ENCODE measurements around the gene ACAN.

The ACAN gene

GRCh38 chr15:88894819-88895767 is 91.9 kb downstream of the ACAN start, which contains the start of gene HAPLN3:
Gene HAPLN3, minus strand, starts transcription at chr15:88895544. Its CDS starts 8,246 bp downstream, at chr15:88887298.
- Mint-ChIP-seq H3K9me3 (no peaks in the 10 kb centered on the region), H3K4me3 (peak within 1 kb of the TSS; percentile 80), H3K27me3 (peaks cover 9% of the 10 kb centered on the region), H3K27ac (ENCODE audit: low read depth) (peak within 1 kb of the TSS; percentile 93), H3K4me1 (peaks cover 23% of the 10 kb centered on the region), H3K36me3 (ENCODE audit: insufficient read depth) (peaks cover 2% of the 10 kb centered on the region)
- DNase-seq (ENCODE audit: low spot score in 2 of 2) (no peak), ATAC-seq (replicated peaks; ENCODE audit: extremely low read depth, poor library complexity, severe bottlenecking) (peak; percentile 39)

GRCh38 chr15:88896333-88897033 is 93.2 kb downstream of the ACAN start:
- Mint-ChIP-seq H3K9me3 (no peaks in the 10 kb centered on the region), H3K4me3 (peak overlapping the region; percentile 42), H3K36me3 (ENCODE audit: insufficient read depth) (peaks cover 2% of the 10 kb centered on the region), H3K4me1 (peaks cover 23% of the 10 kb centered on the region), H3K27ac (ENCODE audit: low read depth) (peak overlapping the region; percentile 5), H3K27me3 (peaks cover 9% of the 10 kb centered on the region)
- no peak for ATAC-seq (replicated peaks; ENCODE audit: extremely low read depth, poor library complexity, severe bottlenecking)
- no peak for DNase-seq (ENCODE audit: low spot score in 2 of 2)

GRCh38 chr15:88897142-88897455 is 93.9 kb downstream of the ACAN start:
- peaks cover 2% of the 10 kb centered on the region for H3K36me3 Mint-ChIP-seq (ENCODE audit: insufficient read depth)
- H3K9me3 Mint-ChIP-seq = no peaks in the 10 kb centered on the region
- H3K4me3 Mint-ChIP-seq = peak overlapping the region; percentile 42
- no peak overlapping the region for H3K27ac Mint-ChIP-seq (ENCODE audit: low read depth)
- no peak for DNase-seq (ENCODE audit: low spot score in 2 of 2)
- ATAC-seq (replicated peaks; ENCODE audit: extremely low read depth, poor library complexity, severe bottlenecking) = peak; percentile 7
- H3K27me3 Mint-ChIP-seq = peaks cover 9% of the 10 kb centered on the region
- H3K4me1 Mint-ChIP-seq = peaks cover 23% of the 10 kb centered on the region

GRCh38 chr15:88897456-88898194 is 94.4 kb downstream of the ACAN start:
- Mint-ChIP-seq H3K4me1 (peaks cover 23% of the 10 kb centered on the region), H3K36me3 (ENCODE audit: insufficient read depth) (peaks cover 2% of the 10 kb centered on the region), H3K9me3 (no peaks in the 10 kb centered on the region), H3K27ac (ENCODE audit: low read depth) (no peak overlapping the region), H3K4me3 (no peak overlapping the region), H3K27me3 (peaks cover 9% of the 10 kb centered on the region)
- ATAC-seq (replicated peaks; ENCODE audit: extremely low read depth, poor library complexity, severe bottlenecking) = peak; percentile 38
- peak; percentile 28 to 39 for DNase-seq (ENCODE audit: low spot score in 2 of 2)

- Mint-ChIP-seq H3K9me3 (no peaks in the 10 kb centered on the region), H3K4me1 (peaks cover 24% of the 10 kb centered on the region), H3K36me3 (ENCODE audit: insufficient read depth) (no peaks in the 10 kb centered on the region), H3K27ac (ENCODE audit: low read depth) (no peak overlapping the region), H3K27me3 (peaks cover 9% of the 10 kb centered on the region), H3K4me3 (no peak overlapping the region)
- DNase-seq (ENCODE audit: low spot score in 2 of 2) (no peak), ATAC-seq (replicated peaks; ENCODE audit: extremely low read depth, poor library complexity, severe bottlenecking) (no peak)
Measured at GRCh38 chr15:88898736-88899135, 95.5 kb downstream of the ACAN start.

GRCh38 chr15:88899251-88899650 is 96.0 kb downstream of the ACAN start:
- H3K36me3 Mint-ChIP-seq (ENCODE audit: insufficient read depth) = no peaks in the 10 kb centered on the region
- H3K4me1 Mint-ChIP-seq = peaks cover 26% of the 10 kb centered on the region
- no peak overlapping the region for H3K4me3 Mint-ChIP-seq
- no peak for ATAC-seq (replicated peaks; ENCODE audit: extremely low read depth, poor library complexity, severe bottlenecking)
- H3K9me3 Mint-ChIP-seq = no peaks in the 10 kb centered on the region
- peaks cover 9% of the 10 kb centered on the region for H3K27me3 Mint-ChIP-seq
- no peak overlapping the region for H3K27ac Mint-ChIP-seq (ENCODE audit: low read depth)
- no peak for DNase-seq (ENCODE audit: low spot score in 2 of 2)

GRCh38 chr15:88900309-88900981 is 97.2 kb downstream of the ACAN start:
- DNase-seq (ENCODE audit: low spot score in 2 of 2) = no peak
- peaks cover 5% of the 10 kb centered on the region for H3K27me3 Mint-ChIP-seq
- no peak overlapping the region for H3K27ac Mint-ChIP-seq (ENCODE audit: low read depth)

GRCh38 chr15:88900982-88901418 is 97.8 kb downstream of the ACAN start:
- DNase-seq (ENCODE audit: low spot score in 2 of 2) (no peak), ATAC-seq (replicated peaks; ENCODE audit: extremely low read depth, poor library complexity, severe bottlenecking) (no peak)
- H3K36me3 Mint-ChIP-seq (ENCODE audit: insufficient read depth) = no peaks in the 10 kb centered on the region
- peaks cover 28% of the 10 kb centered on the region for H3K4me1 Mint-ChIP-seq
- H3K27ac Mint-ChIP-seq (ENCODE audit: low read depth) = no peak overlapping the region
- no peaks in the 10 kb centered on the region for H3K9me3 Mint-ChIP-seq
- no peak overlapping the region for H3K4me3 Mint-ChIP-seq
- no peaks in the 10 kb centered on the region for H3K27me3 Mint-ChIP-seq

More at GRCh38 chr15:88900309-88900981, 97.2 kb downstream of the ACAN start:
- H3K4me3 Mint-ChIP-seq = no peak overlapping the region
- no peak for ATAC-seq (replicated peaks; ENCODE audit: extremely low read depth, poor library complexity, severe bottlenecking)
- H3K9me3 Mint-ChIP-seq = no peaks in the 10 kb centered on the region
- peaks cover 32% of the 10 kb centered on the region for H3K4me1 Mint-ChIP-seq
- H3K36me3 Mint-ChIP-seq (ENCODE audit: insufficient read depth) = no peaks in the 10 kb centered on the region

- Mint-ChIP-seq H3K27ac (ENCODE audit: low read depth) (peak overlapping the region; percentile 73), H3K36me3 (ENCODE audit: insufficient read depth) (no peaks in the 10 kb centered on the region), H3K4me1 (peaks cover 25% of the 10 kb centered on the region), H3K27me3 (no peaks in the 10 kb centered on the region), H3K4me3 (no peak overlapping the region), H3K9me3 (no peaks in the 10 kb centered on the region)
- DNase-seq (ENCODE audit: low spot score in 2 of 2) (no peak), ATAC-seq (replicated peaks; ENCODE audit: extremely low read depth, poor library complexity, severe bottlenecking) (no peak)
Measured at GRCh38 chr15:88901508-88902220, 98.4 kb downstream of the ACAN start.

- no peaks in the 10 kb centered on the region for H3K36me3 Mint-ChIP-seq (ENCODE audit: insufficient read depth)
- no peaks in the 10 kb centered on the region for H3K27me3 Mint-ChIP-seq
- no peak overlapping the region for H3K4me3 Mint-ChIP-seq
- peaks cover 21% of the 10 kb centered on the region for H3K4me1 Mint-ChIP-seq
- DNase-seq (ENCODE audit: low spot score in 2 of 2) = no peak
- no peak for ATAC-seq (replicated peaks; ENCODE audit: extremely low read depth, poor library complexity, severe bottlenecking)
- H3K9me3 Mint-ChIP-seq = no peaks in the 10 kb centered on the region
- peak overlapping the region; percentile 73 for H3K27ac Mint-ChIP-seq (ENCODE audit: low read depth)
Measured at GRCh38 chr15:88902221-88902835, 99.1 kb downstream of the ACAN start.

GRCh38 chr15:88902846-88903245 is 99.6 kb downstream of the ACAN start:
- no peak overlapping the region for H3K4me3 Mint-ChIP-seq
- peaks cover 16% of the 10 kb centered on the region for H3K4me1 Mint-ChIP-seq
- no peak for DNase-seq (ENCODE audit: low spot score in 2 of 2)
- H3K27ac Mint-ChIP-seq (ENCODE audit: low read depth) = no peak overlapping the region
- no peaks in the 10 kb centered on the region for H3K9me3 Mint-ChIP-seq
- no peak for ATAC-seq (replicated peaks; ENCODE audit: extremely low read depth, poor library complexity, severe bottlenecking)
- H3K27me3 Mint-ChIP-seq = no peaks in the 10 kb centered on the region
- no peaks in the 10 kb centered on the region for H3K36me3 Mint-ChIP-seq (ENCODE audit: insufficient read depth)

All from central memory CD8-positive, alpha-beta T cell (primary cell).